ENCODE data around the gene APOBEC3G.

Gene APOBEC3G

GRCh38 chr22:39091126-39092081 is 14.3 kb downstream of the APOBEC3G start:
- no peak for DNase-seq (ENCODE audit: low read depth in 2 of 2)

- DNase-seq (ENCODE audit: low read depth in 2 of 2): no peak
Observed at GRCh38 chr22:39092111-39092862, 15.2 kb downstream of the APOBEC3G start.

- DNase-seq (ENCODE audit: low read depth in 2 of 2): no peak
Observed at GRCh38 chr22:39094717-39095389, 17.8 kb downstream of the APOBEC3G start.

- no peak for DNase-seq (ENCODE audit: low read depth in 2 of 2)
Observed at GRCh38 chr22:39095971-39096370, 18.9 kb downstream of the APOBEC3G start.

GRCh38 chr22:39097098-39098020 is 20.3 kb downstream of the APOBEC3G start, which contains the start of gene APOBEC3H:
TSS of gene APOBEC3H (plus strand) at chr22:39097244. CDS start at chr22:39100279, 3,035 bp downstream.
- no peak for DNase-seq (ENCODE audit: low read depth in 2 of 2)

DNA sequence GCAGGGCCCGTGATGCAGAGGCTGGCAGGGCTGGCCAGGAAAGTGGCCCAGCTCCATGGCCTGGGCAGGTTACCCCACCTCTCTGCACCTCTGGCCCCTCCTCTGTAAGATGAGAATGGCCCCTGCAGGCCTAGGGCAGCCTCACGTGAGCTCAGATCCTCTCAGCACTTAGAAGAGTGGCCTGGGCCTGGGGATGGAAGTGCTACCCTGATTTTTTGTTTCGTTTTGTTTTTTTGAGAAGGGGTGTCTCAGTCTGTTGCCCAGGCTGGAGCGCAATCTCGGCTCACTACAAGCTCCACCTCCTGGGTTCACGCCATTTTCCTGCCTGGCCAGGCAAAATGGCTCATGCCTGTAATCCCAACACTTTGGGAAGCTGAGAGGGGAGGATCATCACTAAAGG is 21.0 kb downstream of the APOBEC3G start:
- DNase-seq (ENCODE audit: low read depth in 2 of 2): no peak

DNA sequence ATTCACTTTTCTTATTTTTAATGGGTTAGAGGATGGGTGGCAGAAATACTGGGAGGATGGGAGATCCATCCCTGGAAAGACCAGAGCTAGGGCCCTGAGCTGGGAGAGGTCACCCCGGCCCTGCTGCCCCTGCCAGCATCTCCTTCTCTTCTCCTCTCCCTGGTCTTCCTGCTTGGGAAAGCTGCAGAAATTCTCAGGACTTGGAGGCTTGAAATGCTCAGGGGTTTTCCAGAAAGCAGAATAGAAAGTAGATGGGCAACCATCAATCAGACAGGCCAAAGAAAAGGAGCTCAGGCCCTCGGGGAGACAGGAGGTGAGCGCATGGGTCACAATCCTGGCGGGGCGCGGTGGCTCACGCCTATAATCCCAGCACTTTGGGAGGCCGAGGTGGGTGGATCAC is 21.5 kb downstream of the APOBEC3G start:
- DNase-seq (ENCODE audit: low read depth in 2 of 2): no peak

- no peak for DNase-seq (ENCODE audit: low read depth in 2 of 2)
Observed at GRCh38 chr22:39101226-39101625, 24.2 kb downstream of the APOBEC3G start.

DNA sequence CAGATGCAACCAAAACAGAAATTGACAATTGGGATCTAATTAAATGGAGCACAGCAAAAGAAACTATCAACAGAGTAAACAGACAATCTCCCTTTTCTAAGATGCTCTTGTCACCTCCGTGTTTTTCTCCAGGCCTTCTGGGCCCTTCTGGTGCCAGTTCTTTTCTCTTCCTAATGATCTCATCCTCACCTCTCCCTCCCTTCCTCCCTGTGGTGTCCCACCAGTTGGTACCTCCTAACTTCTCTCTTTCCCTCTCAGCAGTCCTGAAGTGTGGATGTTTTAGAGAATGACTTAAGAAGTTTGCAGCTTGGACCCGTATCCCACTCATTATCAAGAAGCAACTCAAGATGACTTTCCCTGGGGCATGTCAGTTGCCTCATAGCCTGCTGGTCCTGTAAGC is 26.4 kb downstream of the APOBEC3G start:
- DNase-seq (ENCODE audit: low read depth in 2 of 2): no peak

DNA sequence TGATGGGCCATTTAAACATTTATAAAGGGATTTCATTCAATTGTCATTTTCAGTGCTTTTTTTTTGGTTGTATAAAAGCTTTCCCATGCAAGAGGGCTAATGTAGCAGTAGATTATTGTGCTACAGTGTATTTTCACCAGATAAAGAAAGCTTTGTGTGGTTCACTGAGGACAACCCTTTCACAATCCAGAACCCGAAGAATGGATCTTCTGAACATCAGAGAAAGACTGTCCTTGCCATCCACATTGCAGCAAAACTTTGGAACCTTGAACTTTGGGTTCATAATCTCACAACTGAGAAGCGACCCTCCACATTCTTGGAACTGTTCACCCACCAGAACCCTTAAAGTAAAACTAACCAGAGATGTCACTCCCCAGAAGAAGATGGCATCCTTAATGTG is 29.3 kb downstream of the APOBEC3G start:
- no peak for DNase-seq (ENCODE audit: low read depth in 2 of 2)

- no peak for DNase-seq (ENCODE audit: low read depth in 2 of 2)
Observed at GRCh38 chr22:39108487-39108886, 31.4 kb downstream of the APOBEC3G start.

DNA sequence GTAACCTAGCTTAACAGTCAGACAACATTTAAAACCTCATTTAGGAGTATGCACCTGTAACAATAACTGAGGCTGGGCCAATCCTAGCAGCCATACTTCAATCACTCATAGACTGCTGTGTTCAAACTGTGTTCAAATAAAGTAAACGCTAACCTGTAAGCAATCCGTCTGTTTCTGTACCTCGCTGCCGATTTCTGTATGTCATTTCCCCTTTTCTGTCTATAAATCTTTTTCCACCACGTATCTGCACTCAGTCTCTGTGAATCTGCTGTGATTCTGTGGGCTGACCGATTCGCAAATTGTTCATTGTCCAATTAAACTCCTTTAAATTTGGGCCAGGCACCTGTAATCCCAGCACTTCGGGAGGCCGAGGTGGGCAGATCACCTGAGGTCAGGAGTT is 32.3 kb downstream of the APOBEC3G start:
- DNase-seq (ENCODE audit: low read depth in 2 of 2): no peak

- DNase-seq (ENCODE audit: low read depth in 2 of 2): no peak
Observed at GRCh38 chr22:39110631-39111561, 33.8 kb downstream of the APOBEC3G start.

GRCh38 chr22:39114112-39114511 is 37.0 kb downstream of the APOBEC3G start:
- no peak for DNase-seq (ENCODE audit: low read depth in 2 of 2)

- no peak for DNase-seq (ENCODE audit: low read depth in 2 of 2)
Observed at GRCh38 chr22:39115570-39115969, 38.5 kb downstream of the APOBEC3G start.

GRCh38 chr22:39115977-39116621 is 39.0 kb downstream of the APOBEC3G start:
- no peak for DNase-seq (ENCODE audit: low read depth in 2 of 2)

GRCh38 chr22:39117585-39118191 is 40.6 kb downstream of the APOBEC3G start:
- DNase-seq (ENCODE audit: low read depth in 2 of 2): peak; percentile 55 to 71

- no peak for DNase-seq (ENCODE audit: low read depth in 2 of 2)
Observed at GRCh38 chr22:39120983-39121382, 43.9 kb downstream of the APOBEC3G start.

Data from stimulated activated CD4-positive, alpha-beta T cell treated with anti-CD3 and anti-CD28 coated beads, Interleukin-12 subunit alpha, Interleukin-12 subunit beta, amount 100 ng/mL, for 24 hours (primary cell).